ENCODE data around the gene SLC22A31.

Gene SLC22A31

GRCh38 chr16:89197033-89197632 lies 3.2 kb downstream of the SLC22A31 start:
- H3K4me3 ChIP-seq (ENCODE audit: low read length), result no peak overlapping the region
- no peak for TF ChIP-seq CTCF (conservative IDR thresholded peaks at IDR 0.05; ENCODE audit: low read length)
- DNase-seq (ENCODE audit: low read depth), result no peak

- TF ChIP-seq CTCF (conservative IDR thresholded peaks at IDR 0.05; ENCODE audit: low read length), result no peak
- DNase-seq (ENCODE audit: low read depth), result no peak
- no peak overlapping the region for H3K4me3 ChIP-seq (ENCODE audit: low read length)
Measured at GRCh38 chr16:89195521-89196171, 4.7 kb downstream of the SLC22A31 start.

- TF ChIP-seq CTCF (conservative IDR thresholded peaks at IDR 0.05; ENCODE audit: low read length), result no peak
- H3K4me3 ChIP-seq (ENCODE audit: low read length), result no peak overlapping the region
- DNase-seq (ENCODE audit: low read depth), result no peak
Measured at GRCh38 chr16:89194340-89195311, 5.7 kb downstream of the SLC22A31 start.

GRCh38 chr16:89193576-89194293 lies 6.6 kb downstream of the SLC22A31 start:
- peak overlapping the region; percentile 39 for H3K4me3 ChIP-seq (ENCODE audit: low read length)
- no peak for DNase-seq (ENCODE audit: low read depth)

GRCh38 chr16:89192956-89193575 lies 7.3 kb downstream of the SLC22A31 start:
- DNase-seq (ENCODE audit: low read depth), result peak; percentile 93
- H3K4me3 ChIP-seq (ENCODE audit: low read length), result peak overlapping the region; percentile 39
- no peak for TF ChIP-seq CTCF (conservative IDR thresholded peaks at IDR 0.05; ENCODE audit: low read length)

More at GRCh38 chr16:89193576-89194293, 6.6 kb downstream of the SLC22A31 start:
- no peak for TF ChIP-seq CTCF (conservative IDR thresholded peaks at IDR 0.05; ENCODE audit: low read length)

GRCh38 chr16:89192186-89192955 lies 8.0 kb downstream of the SLC22A31 start:
- DNase-seq (ENCODE audit: low read depth), result peak; percentile 97
- peak overlapping the region; percentile 55 for H3K4me3 ChIP-seq (ENCODE audit: low read length)

Measured in AG10803 (cell line).